Measurements from ENCODE around the gene KCTD17.

DNA sequence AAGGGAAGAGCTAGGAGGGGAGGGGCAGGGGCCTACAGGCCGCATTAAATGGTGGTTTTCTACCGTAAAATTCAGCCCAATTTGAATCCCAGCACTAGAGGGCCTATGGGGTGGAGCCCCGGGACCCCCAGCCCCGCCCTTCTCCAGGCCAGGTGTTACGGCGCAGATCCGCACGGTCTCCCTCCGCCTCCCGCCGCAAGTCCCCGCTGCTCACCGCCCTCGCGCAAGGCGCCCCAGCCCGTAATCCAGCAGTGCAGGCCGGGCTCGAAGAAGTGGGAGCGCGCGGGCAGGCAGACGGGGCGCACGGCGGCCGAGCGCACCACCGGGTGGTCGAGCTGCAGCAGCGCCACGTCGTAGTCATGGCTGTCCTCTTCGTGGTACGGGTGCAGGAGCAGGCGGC is 17.3 kb downstream of the KCTD17 start:
- TF ChIP-seq, protein P1, sequence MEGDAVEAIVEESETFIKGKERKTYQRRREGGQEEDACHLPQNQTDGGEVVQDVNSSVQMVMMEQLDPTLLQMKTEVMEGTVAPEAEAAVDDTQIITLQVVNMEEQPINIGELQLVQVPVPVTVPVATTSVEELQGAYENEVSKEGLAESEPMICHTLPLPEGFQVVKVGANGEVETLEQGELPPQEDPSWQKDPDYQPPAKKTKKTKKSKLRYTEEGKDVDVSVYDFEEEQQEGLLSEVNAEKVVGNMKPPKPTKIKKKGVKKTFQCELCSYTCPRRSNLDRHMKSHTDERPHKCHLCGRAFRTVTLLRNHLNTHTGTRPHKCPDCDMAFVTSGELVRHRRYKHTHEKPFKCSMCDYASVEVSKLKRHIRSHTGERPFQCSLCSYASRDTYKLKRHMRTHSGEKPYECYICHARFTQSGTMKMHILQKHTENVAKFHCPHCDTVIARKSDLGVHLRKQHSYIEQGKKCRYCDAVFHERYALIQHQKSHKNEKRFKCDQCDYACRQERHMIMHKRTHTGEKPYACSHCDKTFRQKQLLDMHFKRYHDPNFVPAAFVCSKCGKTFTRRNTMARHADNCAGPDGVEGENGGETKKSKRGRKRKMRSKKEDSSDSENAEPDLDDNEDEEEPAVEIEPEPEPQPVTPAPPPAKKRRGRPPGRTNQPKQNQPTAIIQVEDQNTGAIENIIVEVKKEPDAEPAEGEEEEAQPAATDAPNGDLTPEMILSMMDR (conservative IDR thresholded peaks at IDR 0.05 in 1 of 2, IDR thresholded peaks at IDR 0.05 in 1 of 2; ENCODE audit: extremely low read depth in 1 of 2, insufficient read depth in 1 of 2, low read depth in 1 of 2, low read length in 2 of 2), result no peak
- no peak for TF ChIP-seq EZH2 (IDR thresholded peaks at IDR 0.05; ENCODE audit: borderline replicate concordance, low read length)
